Measurements from ENCODE around the gene AOC1.

DNA sequence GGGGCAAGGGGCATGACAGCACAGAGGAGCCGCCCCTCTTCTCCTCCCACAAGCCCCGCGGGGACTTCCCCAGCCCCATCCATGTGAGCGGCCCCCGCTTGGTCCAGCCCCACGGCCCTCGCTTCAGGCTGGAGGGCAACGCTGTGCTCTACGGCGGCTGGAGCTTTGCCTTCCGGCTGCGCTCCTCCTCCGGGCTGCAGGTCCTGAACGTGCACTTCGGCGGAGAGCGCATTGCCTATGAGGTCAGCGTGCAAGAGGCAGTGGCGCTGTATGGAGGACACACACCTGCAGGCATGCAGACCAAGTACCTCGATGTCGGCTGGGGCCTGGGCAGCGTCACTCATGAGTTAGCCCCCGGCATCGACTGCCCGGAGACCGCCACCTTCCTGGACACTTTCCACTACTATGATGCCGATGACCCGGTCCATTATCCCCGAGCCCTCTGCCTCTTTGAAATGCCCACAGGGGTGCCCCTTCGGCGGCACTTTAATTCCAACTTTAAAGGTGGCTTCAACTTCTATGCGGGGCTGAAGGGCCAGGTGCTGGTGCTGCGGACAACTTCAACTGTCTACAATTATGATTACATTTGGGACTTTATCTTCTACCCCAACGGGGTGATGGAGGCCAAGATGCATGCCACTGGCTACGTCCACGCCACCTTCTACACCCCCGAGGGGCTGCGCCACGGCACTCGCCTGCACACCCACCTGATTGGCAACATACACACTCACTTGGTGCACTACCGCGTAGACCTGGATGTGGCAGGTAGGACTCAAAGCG is 5.1 kb downstream of the AOC1 start:
- TF ChIP-seq CTCF (conservative IDR thresholded peaks at IDR 0.05; ENCODE audit: low read length) (no peak), EZH2phosphoT487 (IDR thresholded peaks at IDR 0.05; ENCODE audit: borderline replicate concordance) (no peak)
